CD14-positive monocyte (primary cell): ENCODE data around the gene KPNA3. TPM values are rescaled to one million over a fixed set of nuclear protein-coding genes. Genes with fewer than 3 reads are reported as not detected.
"Not testable (repeated sequence)": the region's sequence is repeated elsewhere in the genome, so short reads cannot be mapped to it uniquely, and the experiment has no call there.

ENCODE experiments used
- DNase-seq, 3 donors: peaks; one replicate each; pipeline ENCODE4 v3.0.0-alpha.2; 2011 to 2022
- H2AFZ ChIP-seq: 2 replicates; pipeline ENCODE4 v1.6.0; 2012; ENCODE audit warnings: mild to moderate bottlenecking, low read depth, low read length, inconsistent platforms; ENCODE audit not compliant: insufficient read depth, poor library complexity, severe bottlenecking
- H3K27ac ChIP-seq, 2 donors: 1 replicate in 1 of 2; 2 replicates in 1 of 2; pipeline ENCODE4 v1.5.1; 2012 to 2013; ENCODE audit warnings: low read length in 2 of 2, control low read depth in 1 of 2, inconsistent platforms in 1 of 2, low read depth in 1 of 2, mild to moderate bottlenecking in 1 of 2
- H3K27me3 ChIP-seq, 2 donors: one replicate each; pipeline versions ENCODE4 v1.6.0 to v1.6.1; 2011 to 2013; ENCODE audit warnings: low read length in 2 of 2; ENCODE audit not compliant: control insufficient read depth in 2 of 2, insufficient read depth in 2 of 2
- H3K36me3 ChIP-seq, 2 donors: replicated peaks in 1 of 2; 1 replicate in 1 of 2; 2 replicates in 1 of 2; pipeline versions ENCODE4 v1.5.1 to v1.6.1; 2012 to 2013; ENCODE audit warnings: low read length in 2 of 2, control low read depth in 1 of 2, inconsistent platforms in 1 of 2, mild to moderate bottlenecking in 1 of 2; ENCODE audit not compliant: insufficient read depth in 2 of 2, control insufficient read depth in 1 of 2
- H3K4me1 ChIP-seq, 2 donors: 1 replicate in 1 of 2; 2 replicates in 1 of 2; pipeline versions ENCODE4 v1.5.1 to v1.6.1; 2012 to 2013; ENCODE audit warnings: low read length in 2 of 2, control low read depth in 1 of 2, inconsistent platforms in 1 of 2, mild to moderate bottlenecking in 1 of 2, moderate library complexity in 1 of 2; ENCODE audit not compliant: insufficient read depth in 2 of 2, control insufficient read depth in 1 of 2
- H3K4me2 ChIP-seq: replicated peaks from 2 replicates; pipeline ENCODE3; 2012; ENCODE audit warnings: low read length, moderate library complexity, mild to moderate bottlenecking; ENCODE audit not compliant: poor library complexity, severe bottlenecking; ENCODE audit errors: extremely low read depth
- H3K4me3 ChIP-seq, 3 experiments: fragments of 200-600 bp in 1 of 3; sonication (generic) in 1 of 3; replicated peaks in 1 of 3; 1 replicate in 2 of 3; 2 replicates in 1 of 3; pipeline ENCODE4 v1.5.1; 2011 to 2013; ENCODE audit warnings: low read length in 3 of 3, mild to moderate bottlenecking in 3 of 3, control low read depth in 2 of 3, low read depth in 2 of 3, inconsistent platforms in 1 of 3, moderate library complexity in 1 of 3
- H3K79me2 ChIP-seq: 2 replicates; pipeline ENCODE4 v1.6.0; 2012; ENCODE audit warnings: mild to moderate bottlenecking, control low read depth, inconsistent platforms, low read length, moderate library complexity; ENCODE audit not compliant: insufficient read depth
- H3K9ac ChIP-seq: 2 replicates; pipeline ENCODE4 v1.6.0; 2017; ENCODE audit warnings: low read length, mild to moderate bottlenecking; ENCODE audit not compliant: insufficient read depth, poor library complexity, severe bottlenecking
- H3K9me3 ChIP-seq, 2 donors: replicated peaks in 1 of 2; 1 replicate in 1 of 2; 2 replicates in 1 of 2; pipeline versions ENCODE4 v1.5.1 to v1.6.1; 2012 to 2013; ENCODE audit warnings: low read length in 2 of 2, control low read depth in 1 of 2; ENCODE audit not compliant: control insufficient read depth in 1 of 2, insufficient read depth in 1 of 2
- H4K20me1 ChIP-seq: 2 replicates; pipeline ENCODE4 v1.6.0; 2012; ENCODE audit warnings: mild to moderate bottlenecking, low read length, control low read depth, moderate library complexity; ENCODE audit not compliant: insufficient read depth
- H3K27ac Mint-ChIP-seq, 7 donors: one replicate each; pipeline ENCODE4 v1.8.0; 2020; ENCODE audit warnings: mild to moderate bottlenecking in 7 of 7, mixed read lengths in 7 of 7, moderate library complexity in 6 of 7, inconsistent platforms in 2 of 7
- H3K27me3 Mint-ChIP-seq, 3 donors: one replicate each; pipeline ENCODE4 v1.8.0; 2021 to 2022; ENCODE audit warnings: low read depth in 3 of 3, mild to moderate bottlenecking in 3 of 3, mixed read lengths in 3 of 3, moderate library complexity in 3 of 3, inconsistent platforms in 1 of 3
- H3K36me3 Mint-ChIP-seq, 2 donors: one replicate each; pipeline ENCODE4 v1.8.0; 2020; ENCODE audit warnings: mixed read lengths in 2 of 2, inconsistent platforms in 1 of 2, mild to moderate bottlenecking in 1 of 2
- H3K4me1 Mint-ChIP-seq: one replicate; pipeline ENCODE4 v1.8.0; 2020; ENCODE audit warnings: mild to moderate bottlenecking, mixed read lengths
- H3K4me3 Mint-ChIP-seq, 2 donors: one replicate each; pipeline ENCODE4 v1.8.0; 2020; ENCODE audit warnings: mild to moderate bottlenecking in 2 of 2, mixed read lengths in 2 of 2, moderate library complexity in 1 of 2
- H3K9me3 Mint-ChIP-seq, 7 donors: one replicate each; pipeline ENCODE4 v1.8.0; 2020 to 2022; ENCODE audit warnings: mixed read lengths in 7 of 7, mild to moderate bottlenecking in 6 of 7, moderate library complexity in 6 of 7, inconsistent platforms in 2 of 7
- CTCF ChIP-seq: fragments of 200-600 bp; IDR thresholded peaks from one replicate; pipeline ENCODE4 v1.8.0; 2022; ENCODE audit warnings: antibody characterized with exemption, mild to moderate bottlenecking
- WGBS: methylation state at CpG from one replicate; pipeline ENCODE4 v1.1.5; 2013; ENCODE audit warnings: missing lambda C conversion rate; ENCODE audit not compliant: insufficient coverage; 5-methylcytosine and 5-hydroxymethylcytosine counted together
- intact Hi-C, 2 donors: fragments of 100-400 bp; cut with micrococcal nuclease; formaldehyde crosslinking; loops; one replicate each; pipeline versions ENCODE4 v1.15.0 to v1.15.1; 2023
- polyA plus RNA-seq, 3 donors: library from polyadenylated mRNA; depleted of rRNA in 1 of 3; unstranded in 2 of 3; stranded (reverse) in 1 of 3; fragments of 300-500 nt in 2 of 3; fragments of >200 nt in 1 of 3; fragmentation: Illumina TruSeq in 2 of 3; gene quantifications; 1 replicate in 2 of 3; 2 replicates in 1 of 3; pipeline ENCODE4 v1.2.3, GENCODE V29; 2012 to 2021

The KPNA3 gene
- polyA plus RNA-seq, 3 donors: 11.5 to 15.3 (median 12.8) TPM

DNA sequence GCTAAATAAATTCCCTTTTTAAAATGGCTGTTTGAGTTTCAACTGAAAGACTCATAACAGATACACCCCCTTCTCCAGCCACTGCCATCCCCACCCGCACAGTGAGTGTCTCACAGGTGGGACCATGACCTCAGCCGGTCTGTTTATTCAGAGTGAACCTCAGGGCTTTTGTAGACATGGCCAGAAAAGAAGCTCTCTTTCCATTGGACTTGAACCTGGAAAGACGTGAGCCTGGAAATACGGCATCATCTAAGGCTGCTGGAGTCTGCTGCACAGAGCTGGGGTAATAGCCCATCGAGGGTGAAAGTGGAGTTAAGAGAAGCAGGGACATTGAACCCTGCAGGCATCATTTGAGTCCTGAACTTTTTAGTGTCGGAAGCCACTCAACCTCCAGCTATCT, 15.2 kb upstream of the KPNA3 start:
- Histone ChIP-seq H3K4me1 (no peaks in the 10 kb centered on the region), H3K4me2 (no peak overlapping the region), H3K9ac (no peak overlapping the region), H3K9me3 (no peaks in the 10 kb centered on the region), H4K20me1 (no peaks in the 10 kb centered on the region), H3K36me3 (no peaks in the 10 kb centered on the region), H3K79me2 (no peaks in the 10 kb centered on the region), H3K27me3 (no peaks in the 10 kb centered on the region), H3K27ac (no peak overlapping the region), H3K4me3 (no peak overlapping the region), H2AFZ (no peak overlapping the region)
- Mint-ChIP-seq H3K4me1 (no peaks in the 10 kb centered on the region), H3K36me3 (no peaks in the 10 kb centered on the region), H3K27ac (peak overlapping the region in 1 of 7 donors; percentile 68), H3K9me3 (peaks cover 0 to 3% (median 0%) of the 10 kb centered on the region in 7 donors), H3K27me3 (peaks cover 0 to 9% (median 6%) of the 10 kb centered on the region in 3 donors), H3K4me3 (no peak overlapping the region)
- intact Hi-C loops: no loop called here
- WGBS: no CpG with 5 or more reads among the region's 6 CpGs
- TF ChIP-seq CTCF: no peak
- DNase-seq: no peak

DNA sequence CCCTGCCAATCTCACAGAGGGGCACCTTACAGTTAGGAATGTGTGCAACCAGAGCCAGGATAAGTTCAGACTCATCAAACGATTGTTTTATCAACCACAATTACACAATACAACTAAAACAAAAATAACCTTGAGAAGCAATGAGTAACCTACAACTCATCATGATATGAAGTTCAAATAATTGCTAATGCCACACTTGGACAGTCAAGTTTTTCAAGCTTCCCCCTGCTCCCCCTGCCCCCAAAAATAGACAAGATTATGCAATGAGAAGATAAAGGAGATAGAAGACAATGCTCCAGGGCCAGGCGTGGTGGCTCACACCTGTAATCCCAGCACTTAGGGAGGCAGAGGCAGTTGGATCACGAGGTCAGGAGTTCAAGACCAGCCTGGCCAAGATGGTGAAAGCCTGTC, 13.6 kb upstream of the KPNA3 start:
- H3K9me3 Mint-ChIP-seq: peaks cover 0 to 3% (median 0%) of the 10 kb centered on the region in 7 donors
- no peak overlapping the region for H3K27ac Mint-ChIP-seq
- H3K27me3 ChIP-seq: no peaks in the 10 kb centered on the region
- WGBS: 54% methylated on average over 2 of the region's 3 CpGs
- no peaks in the 10 kb centered on the region for H4K20me1 ChIP-seq
- intact Hi-C loops: no loop called here
- no peaks in the 10 kb centered on the region for H3K36me3 Mint-ChIP-seq
- H3K79me2 ChIP-seq: no peaks in the 10 kb centered on the region
- H3K4me3 ChIP-seq: no peak overlapping the region
- H2AFZ ChIP-seq: no peak overlapping the region
- no peak for TF ChIP-seq CTCF
- no peaks in the 10 kb centered on the region for H3K4me1 Mint-ChIP-seq
- no peaks in the 10 kb centered on the region for H3K9me3 ChIP-seq
- H3K9ac ChIP-seq: no peak overlapping the region
- H3K4me3 Mint-ChIP-seq: no peak overlapping the region
- no peak overlapping the region for H3K4me2 ChIP-seq
- no peaks in the 10 kb centered on the region for H3K4me1 ChIP-seq
- H3K36me3 ChIP-seq: no peaks in the 10 kb centered on the region
- no peak overlapping the region for H3K27ac ChIP-seq
- DNase-seq: no peak
- peaks cover 3 to 9% (median 6%) of the 10 kb centered on the region in 3 donors for H3K27me3 Mint-ChIP-seq

GRCh38 chr13:49803047-49803446, 10.6 kb upstream of the KPNA3 start:
- H3K4me3 Mint-ChIP-seq, H3K27me3 Mint-ChIP-seq, H2AFZ ChIP-seq, H3K9me3 Mint-ChIP-seq, H3K9me3 ChIP-seq, H3K4me1 ChIP-seq, intact Hi-C loops, H3K36me3 Mint-ChIP-seq, H3K4me2 ChIP-seq, H3K27me3 ChIP-seq, H3K27ac ChIP-seq, H3K27ac Mint-ChIP-seq, H4K20me1 ChIP-seq, H3K79me2 ChIP-seq, DNase-seq, H3K36me3 ChIP-seq, H3K4me3 ChIP-seq, H3K9ac ChIP-seq, H3K4me1 Mint-ChIP-seq: not testable (repeated sequence)
- 93% methylated on average over 3 of the region's 10 CpGs for WGBS
